WTC11 (cell line): Measurements from ENCODE around the gene CNNM3. TPM values are rescaled to one million over a fixed set of nuclear protein-coding genes. Genes with fewer than 3 reads are reported as not detected.

Experiments
- ATAC-seq: fragments of 200-7000 bp; cut with Tn5 transposase; 2 replicates; pipeline ENCODE4 v1.10.0; 2021; ENCODE audit warnings: mild to moderate bottlenecking, moderate library complexity
- CTCF ChIA-PET: fragments of 300-600 bp; sonication (Branson Sonifier 250); formaldehyde crosslinking; loops from one replicate; lab custom pipeline; 2021; ENCODE audit warnings: antibody characterized with exemption; lab: Charles Lee
- POLR2A ChIA-PET: fragments of 350-600 bp; sonication (Branson Sonifier 250); formaldehyde crosslinking; loops from one replicate; lab custom pipeline; 2021; ENCODE audit warnings: antibody characterized with exemption; lab: Charles Lee
- DNase-seq: peaks from one replicate; pipeline ENCODE4 v3.0.0; 2021; ENCODE audit warnings: low spot score
- H3K27ac Mint-ChIP-seq: 2 replicates; pipeline ENCODE4 v1.8.0; 2021; ENCODE audit warnings: mixed read lengths
- H3K27me3 Mint-ChIP-seq: 2 replicates; pipeline ENCODE4 v1.8.0; 2021; ENCODE audit warnings: low read depth, mild to moderate bottlenecking, moderate library complexity, mixed read lengths
- H3K36me3 Mint-ChIP-seq: 2 replicates; pipeline ENCODE4 v1.8.0; 2021; ENCODE audit warnings: mixed read lengths
- H3K4me1 Mint-ChIP-seq: 2 replicates; pipeline ENCODE4 v1.8.0; 2022; ENCODE audit warnings: mixed read lengths
- H3K4me3 Mint-ChIP-seq: 2 replicates; pipeline ENCODE4 v1.8.0; 2021; ENCODE audit warnings: mild to moderate bottlenecking, moderate library complexity, mixed read lengths
- H3K9me3 Mint-ChIP-seq: 2 replicates; pipeline ENCODE4 v1.8.0; 2021; ENCODE audit warnings: mixed read lengths
- CDX4 ChIP-seq: fragments of 250-450 bp; sonication (Bioruptor Pico); IDR thresholded peaks from 2 replicates; pipeline ENCODE4 v1.9.0; 2021; ENCODE audit warnings: moderate library complexity, mild to moderate bottlenecking, inconsistent platforms, borderline replicate concordance
- CREM ChIP-seq: sonication (generic); formaldehyde crosslinking; IDR thresholded peaks from 2 replicates; pipeline ENCODE4 v1.8.1; 2022; ENCODE audit warnings: mild to moderate bottlenecking, missing genetic modification reagents, moderate library complexity
- FOXP4 ChIP-seq: sonication (generic); formaldehyde crosslinking; IDR thresholded peaks from 2 replicates; pipeline ENCODE4 v1.8.0; 2022; ENCODE audit warnings: mild to moderate bottlenecking, missing genetic modification reagents
- GTF2I ChIP-seq: fragments of 250-450 bp; sonication (Bioruptor Pico); conservative IDR thresholded peaks from 2 replicates; pipeline ENCODE4 v1.4.0; 2021; ENCODE audit warnings: mild to moderate bottlenecking
- JUN ChIP-seq: sonication (generic); formaldehyde crosslinking; IDR thresholded peaks from 2 replicates; pipeline ENCODE4 v1.8.0; 2023; ENCODE audit warnings: mild to moderate bottlenecking, missing genetic modification reagents
- MXD4 ChIP-seq: fragments of 250-450 bp; sonication (Bioruptor Pico); IDR thresholded peaks from 2 replicates; pipeline ENCODE4 v1.8.0; 2021; ENCODE audit warnings: mild to moderate bottlenecking, moderate library complexity, borderline replicate concordance
- MYBL2 ChIP-seq: sonication (generic); formaldehyde crosslinking; IDR thresholded peaks from 2 replicates; pipeline ENCODE4 v1.8.1; 2023; ENCODE audit warnings: mild to moderate bottlenecking, moderate library complexity, missing genetic modification reagents
- NFATC4 ChIP-seq: fragments of 250-450 bp; sonication (Bioruptor Pico); IDR thresholded peaks from 2 replicates; pipeline ENCODE4 v1.9.0; 2021; ENCODE audit warnings: mild to moderate bottlenecking
- NFE2L1 ChIP-seq: sonication (generic); formaldehyde crosslinking; IDR thresholded peaks from 2 replicates; pipeline ENCODE4 v1.8.1; 2023; ENCODE audit warnings: missing genetic modification reagents
- SMAD3 ChIP-seq: sonication (generic); formaldehyde crosslinking; IDR thresholded peaks from 2 replicates; pipeline ENCODE4 v1.8.0; 2022; ENCODE audit warnings: missing genetic modification reagents, mild to moderate bottlenecking, borderline replicate concordance
- TEAD1 ChIP-seq: sonication (generic); formaldehyde crosslinking; IDR thresholded peaks from 2 replicates; pipeline ENCODE4 v1.8.0; 2022; ENCODE audit warnings: mild to moderate bottlenecking, missing genetic modification reagents
- TP53 ChIP-seq: sonication (generic); formaldehyde crosslinking; IDR thresholded peaks from 2 replicates; pipeline ENCODE4 v1.8.1; 2023; ENCODE audit warnings: mild to moderate bottlenecking, missing genetic modification reagents
- ZNF219 ChIP-seq: sonication (generic); formaldehyde crosslinking; IDR thresholded peaks from 2 replicates; pipeline ENCODE4 v1.8.0; 2023; ENCODE audit warnings: missing genetic modification reagents, mild to moderate bottlenecking, borderline replicate concordance
- ZNF232 ChIP-seq: sonication (generic); formaldehyde crosslinking; IDR thresholded peaks from 2 replicates; pipeline ENCODE4 v1.8.0; 2022; ENCODE audit warnings: mild to moderate bottlenecking, missing genetic modification reagents
- ZNF317 ChIP-seq: sonication (generic); formaldehyde crosslinking; IDR thresholded peaks from 2 replicates; pipeline ENCODE4 v1.8.1; 2023; ENCODE audit warnings: low read depth, mild to moderate bottlenecking, moderate library complexity, missing genetic modification reagents, borderline replicate concordance
- ZNF423 ChIP-seq: fragments of 250-450 bp; sonication (Bioruptor Pico); IDR thresholded peaks from 2 replicates; pipeline ENCODE4 v2.1.2; 2022; ENCODE audit warnings: mild to moderate bottlenecking, moderate library complexity
- total RNA-seq: library from RNA; stranded (reverse); gene quantifications from 3 replicates; pipeline ENCODE4 v1.2.3, GENCODE V29; 2021
- TF ChIP-seq, protein P1 (sequence below): sonication (generic); formaldehyde crosslinking; IDR thresholded peaks from 2 replicates; pipeline ENCODE4 v1.8.1; 2022; ENCODE audit warnings: low read depth, missing genetic modification reagents, borderline replicate concordance
- TF ChIP-seq, protein P2 (sequence below): sonication (generic); formaldehyde crosslinking; conservative IDR thresholded peaks from 2 replicates; pipeline ENCODE4 v1.8.1; 2022; ENCODE audit warnings: mild to moderate bottlenecking, missing genetic modification reagents
- TF ChIP-seq, protein P3 (sequence below): sonication (generic); formaldehyde crosslinking; IDR thresholded peaks from 2 replicates; pipeline ENCODE4 v1.8.0; 2023; ENCODE audit warnings: mild to moderate bottlenecking, missing genetic modification reagents
- TF ChIP-seq, protein P4 (sequence below): fragments of 250-450 bp; sonication (Bioruptor Pico); IDR thresholded peaks from 2 replicates; pipeline ENCODE4 v1.8.0; 2021; ENCODE audit warnings: mild to moderate bottlenecking
- TF ChIP-seq, protein P5 (sequence below): sonication (generic); formaldehyde crosslinking; IDR thresholded peaks from 2 replicates; pipeline ENCODE4 v1.8.1; 2023; ENCODE audit warnings: mild to moderate bottlenecking, missing genetic modification reagents, moderate library complexity

CNNM3 gene
- total RNA-seq, 1 experiment from 2014 or later: 34.9 TPM

DNA sequence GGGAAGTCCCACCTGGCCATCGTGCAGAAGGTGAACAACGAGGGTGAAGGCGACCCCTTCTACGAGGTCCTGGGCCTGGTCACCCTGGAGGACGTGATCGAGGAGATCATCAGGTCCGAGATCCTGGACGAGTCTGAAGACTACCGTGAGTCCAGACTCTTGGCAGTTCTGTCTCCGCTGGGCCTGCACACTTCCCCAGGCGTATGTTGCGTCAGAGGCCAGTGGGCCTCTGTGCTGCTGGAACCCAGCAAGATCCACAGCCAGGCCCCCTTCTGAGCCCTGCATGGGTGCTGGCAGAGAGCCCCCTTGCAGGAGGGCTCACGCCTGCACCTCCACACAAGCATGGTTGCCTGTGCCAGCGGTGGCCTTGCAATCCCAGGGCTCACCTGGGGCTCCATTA, 9.0 kb downstream of the CNNM3 start:
- no peak for ATAC-seq
- TF ChIP-seq GTF2I (CRISPR knock-in tag) (no peak), ZNF423 (CRISPR knock-in tag) (no peak), SMAD3 (CRISPR knock-in tag) (no peak), MYBL2 (CRISPR knock-in tag) (no peak), JUN (CRISPR knock-in tag) (no peak), TEAD1 (CRISPR knock-in tag) (no peak), ZNF232 (no peak), NFATC4 (CRISPR knock-in tag) (no peak), CREM (CRISPR knock-in tag) (no peak), TP53 (CRISPR knock-in tag) (no peak)
- TF ChIP-seq, protein P1, sequence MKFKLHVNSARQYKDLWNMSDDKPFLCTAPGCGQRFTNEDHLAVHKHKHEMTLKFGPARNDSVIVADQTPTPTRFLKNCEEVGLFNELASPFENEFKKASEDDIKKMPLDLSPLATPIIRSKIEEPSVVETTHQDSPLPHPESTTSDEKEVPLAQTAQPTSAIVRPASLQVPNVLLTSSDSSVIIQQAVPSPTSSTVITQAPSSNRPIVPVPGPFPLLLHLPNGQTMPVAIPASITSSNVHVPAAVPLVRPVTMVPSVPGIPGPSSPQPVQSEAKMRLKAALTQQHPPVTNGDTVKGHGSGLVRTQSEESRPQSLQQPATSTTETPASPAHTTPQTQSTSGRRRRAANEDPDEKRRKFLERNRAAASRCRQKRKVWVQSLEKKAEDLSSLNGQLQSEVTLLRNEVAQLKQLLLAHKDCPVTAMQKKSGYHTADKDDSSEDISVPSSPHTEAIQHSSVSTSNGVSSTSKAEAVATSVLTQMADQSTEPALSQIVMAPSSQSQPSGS (CRISPR knock-in tag): no peak
- TF ChIP-seq, protein P2, sequence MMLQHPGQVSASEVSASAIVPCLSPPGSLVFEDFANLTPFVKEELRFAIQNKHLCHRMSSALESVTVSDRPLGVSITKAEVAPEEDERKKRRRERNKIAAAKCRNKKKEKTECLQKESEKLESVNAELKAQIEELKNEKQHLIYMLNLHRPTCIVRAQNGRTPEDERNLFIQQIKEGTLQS (CRISPR knock-in tag): no peak
- TF ChIP-seq, protein P3, sequence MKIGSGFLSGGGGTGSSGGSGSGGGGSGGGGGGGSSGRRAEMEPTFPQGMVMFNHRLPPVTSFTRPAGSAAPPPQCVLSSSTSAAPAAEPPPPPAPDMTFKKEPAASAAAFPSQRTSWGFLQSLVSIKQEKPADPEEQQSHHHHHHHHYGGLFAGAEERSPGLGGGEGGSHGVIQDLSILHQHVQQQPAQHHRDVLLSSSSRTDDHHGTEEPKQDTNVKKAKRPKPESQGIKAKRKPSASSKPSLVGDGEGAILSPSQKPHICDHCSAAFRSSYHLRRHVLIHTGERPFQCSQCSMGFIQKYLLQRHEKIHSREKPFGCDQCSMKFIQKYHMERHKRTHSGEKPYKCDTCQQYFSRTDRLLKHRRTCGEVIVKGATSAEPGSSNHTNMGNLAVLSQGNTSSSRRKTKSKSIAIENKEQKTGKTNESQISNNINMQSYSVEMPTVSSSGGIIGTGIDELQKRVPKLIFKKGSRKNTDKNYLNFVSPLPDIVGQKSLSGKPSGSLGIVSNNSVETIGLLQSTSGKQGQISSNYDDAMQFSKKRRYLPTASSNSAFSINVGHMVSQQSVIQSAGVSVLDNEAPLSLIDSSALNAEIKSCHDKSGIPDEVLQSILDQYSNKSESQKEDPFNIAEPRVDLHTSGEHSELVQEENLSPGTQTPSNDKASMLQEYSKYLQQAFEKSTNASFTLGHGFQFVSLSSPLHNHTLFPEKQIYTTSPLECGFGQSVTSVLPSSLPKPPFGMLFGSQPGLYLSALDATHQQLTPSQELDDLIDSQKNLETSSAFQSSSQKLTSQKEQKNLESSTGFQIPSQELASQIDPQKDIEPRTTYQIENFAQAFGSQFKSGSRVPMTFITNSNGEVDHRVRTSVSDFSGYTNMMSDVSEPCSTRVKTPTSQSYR: no peak
- TF ChIP-seq, protein P4, sequence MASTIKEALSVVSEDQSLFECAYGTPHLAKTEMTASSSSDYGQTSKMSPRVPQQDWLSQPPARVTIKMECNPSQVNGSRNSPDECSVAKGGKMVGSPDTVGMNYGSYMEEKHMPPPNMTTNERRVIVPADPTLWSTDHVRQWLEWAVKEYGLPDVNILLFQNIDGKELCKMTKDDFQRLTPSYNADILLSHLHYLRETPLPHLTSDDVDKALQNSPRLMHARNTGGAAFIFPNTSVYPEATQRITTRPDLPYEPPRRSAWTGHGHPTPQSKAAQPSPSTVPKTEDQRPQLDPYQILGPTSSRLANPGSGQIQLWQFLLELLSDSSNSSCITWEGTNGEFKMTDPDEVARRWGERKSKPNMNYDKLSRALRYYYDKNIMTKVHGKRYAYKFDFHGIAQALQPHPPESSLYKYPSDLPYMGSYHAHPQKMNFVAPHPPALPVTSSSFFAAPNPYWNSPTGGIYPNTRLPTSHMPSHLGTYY (CRISPR knock-in tag): no peak
- TF ChIP-seq, protein P5, sequence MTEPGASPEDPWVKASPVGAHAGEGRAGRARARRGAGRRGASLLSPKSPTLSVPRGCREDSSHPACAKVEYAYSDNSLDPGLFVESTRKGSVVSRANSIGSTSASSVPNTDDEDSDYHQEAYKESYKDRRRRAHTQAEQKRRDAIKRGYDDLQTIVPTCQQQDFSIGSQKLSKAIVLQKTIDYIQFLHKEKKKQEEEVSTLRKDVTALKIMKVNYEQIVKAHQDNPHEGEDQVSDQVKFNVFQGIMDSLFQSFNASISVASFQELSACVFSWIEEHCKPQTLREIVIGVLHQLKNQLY (CRISPR knock-in tag): no peak
- TF ChIP-seq, all 79 proteins: peak for 0
- ChIA-PET POLR2A (no interaction called here), CTCF (interaction anchor here (0.8 to 1.4 kb wide), 3 partner anchors 34 to 126 kb away, joined by 3 read pairs; no protein-coding TSS in a partner anchor)
- Mint-ChIP-seq H3K4me1 (peaks cover 11% of the 10 kb centered on the region), H3K9me3 (no peaks in the 10 kb centered on the region), H3K4me3 (no peak overlapping the region), H3K36me3 (peaks cover 48% of the 10 kb centered on the region), H3K27ac (no peak overlapping the region; the same call in 1 of the 2 replicates), H3K27me3 (no peaks in the 10 kb centered on the region)
- DNase-seq: no peak

GRCh38 chr2:96826546-96827278, 10.6 kb downstream of the CNNM3 start:
- POLR2A ChIA-PET: no interaction called here
- H3K4me3 Mint-ChIP-seq: no peak overlapping the region
- DNase-seq (no peak), ATAC-seq (no peak)
- H3K36me3 Mint-ChIP-seq: peaks cover 60% of the 10 kb centered on the region
- H3K9me3 Mint-ChIP-seq: no peaks in the 10 kb centered on the region
- CTCF ChIA-PET: interaction anchor here (0.9 to 1.4 kb wide), 3 partner anchors 32 to 125 kb away, joined by 3 to 5 read pairs (median 3); no protein-coding TSS in a partner anchor
- H3K4me1 Mint-ChIP-seq: peaks cover 1% of the 10 kb centered on the region
- H3K27me3 Mint-ChIP-seq: no peaks in the 10 kb centered on the region
- H3K27ac Mint-ChIP-seq: no peak overlapping the region
- TF ChIP-seq ZNF219 (CRISPR knock-in tag) (no peak), NFE2L1 (CRISPR knock-in tag) (no peak), MXD4 (CRISPR knock-in tag) (no peak), FOXP4 (no peak), ZNF232 (no peak), ZNF317 (CRISPR knock-in tag) (no peak), GTF2I (CRISPR knock-in tag) (no peak), CDX4 (CRISPR knock-in tag) (no peak)
